ENCODE measurements around the gene NTRK3.

The NTRK3 gene

DNA sequence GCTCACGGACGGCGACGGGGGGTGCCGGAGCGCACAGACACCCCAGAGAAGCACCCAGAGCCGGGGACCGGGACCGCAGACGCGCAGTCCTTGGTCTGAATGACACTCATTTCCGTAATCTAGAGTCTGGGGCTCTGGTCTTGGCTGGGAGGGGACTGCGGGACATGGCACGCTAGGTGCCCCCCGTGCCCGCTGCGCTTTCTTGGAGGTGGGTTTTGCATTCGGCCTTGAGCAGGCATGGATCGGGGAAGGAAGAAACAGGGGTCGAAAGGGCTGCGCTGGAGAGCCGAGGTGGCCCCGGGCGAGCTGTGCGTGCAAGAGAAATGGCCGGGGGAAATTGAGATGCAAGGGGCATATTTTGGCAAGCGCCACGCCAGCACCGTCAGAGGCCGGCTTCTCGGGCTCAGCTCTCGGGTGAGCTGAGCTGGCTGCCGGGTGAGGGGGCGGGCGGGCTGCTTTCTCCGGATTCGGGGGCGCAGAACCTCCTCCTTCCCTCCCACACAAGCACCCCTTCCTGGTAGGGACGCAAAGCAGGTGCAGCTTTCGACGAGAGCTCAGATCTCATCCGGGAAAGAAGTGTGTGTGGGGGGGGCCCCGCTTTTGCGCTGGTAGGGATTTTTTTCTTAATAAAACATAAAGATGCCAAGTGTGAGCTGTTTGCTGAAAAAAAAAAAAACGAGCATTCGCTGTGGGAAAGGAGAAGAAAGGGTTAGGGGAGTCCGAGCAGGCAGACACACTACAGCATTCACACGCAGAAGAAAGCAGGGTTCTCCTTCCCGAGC is 963 bp upstream of the NTRK3 start:
- DNase-seq: peak in 1 of 2 experiments; percentile 48

DNA sequence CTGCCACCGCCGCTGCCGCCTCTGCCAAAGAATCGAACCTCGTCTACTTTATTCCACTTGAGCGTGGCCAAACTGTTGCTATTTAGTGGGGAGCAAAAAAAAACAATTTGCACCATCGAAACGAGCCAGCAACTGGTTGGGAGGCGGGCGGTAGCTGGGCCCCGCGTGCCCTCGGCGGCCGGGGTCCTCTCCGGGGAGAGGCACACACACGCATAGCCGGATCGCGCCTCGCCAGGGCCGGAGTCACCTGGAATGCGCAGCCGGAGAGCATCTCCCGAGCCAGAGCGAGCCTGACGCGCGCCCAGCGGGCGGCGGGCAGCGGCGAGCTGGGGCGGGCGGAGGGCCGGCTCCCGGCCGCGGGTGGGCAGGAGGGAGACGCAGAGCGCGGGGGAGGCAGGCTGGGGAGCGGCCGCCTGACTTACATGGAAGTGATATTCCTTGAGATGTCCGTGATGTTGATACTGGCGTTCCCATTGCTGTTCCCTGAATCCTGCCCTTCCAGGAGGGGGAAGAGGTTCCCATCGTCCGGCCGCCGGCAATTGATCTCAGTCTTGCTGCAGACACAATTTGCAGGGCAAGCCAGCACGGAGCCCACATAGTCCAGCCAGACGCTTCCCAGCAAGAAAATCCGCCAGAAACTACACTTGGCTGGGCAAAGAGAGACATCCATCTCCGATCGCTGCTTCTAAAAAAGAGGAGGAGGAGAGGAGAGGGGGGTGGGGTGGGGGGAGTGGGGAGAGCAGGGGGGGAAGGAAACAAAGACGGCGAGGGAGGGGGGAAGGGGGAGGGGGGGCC is 858 bp downstream of the NTRK3 start:
- no peak for DNase-seq

DNA sequence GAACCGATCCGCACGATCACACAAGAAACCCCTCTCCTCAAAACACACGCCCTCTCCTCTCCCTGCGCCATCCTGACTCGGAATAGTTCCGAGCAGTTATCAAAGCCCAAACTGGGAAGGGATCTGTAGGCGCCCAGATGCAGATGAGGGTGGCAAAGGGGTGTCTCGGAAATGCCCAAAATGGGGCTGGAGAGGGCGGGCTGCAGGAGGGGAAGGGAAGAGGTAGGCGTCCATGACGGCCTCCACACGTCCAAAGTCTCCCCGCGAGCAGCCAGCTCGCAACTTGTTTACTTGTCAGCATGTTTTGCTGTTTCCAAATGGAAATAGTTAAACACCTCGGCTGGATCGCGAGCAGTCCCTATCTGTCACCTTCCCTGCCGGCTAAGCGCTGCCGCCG is 1.5 kb downstream of the NTRK3 start:
- DNase-seq: no peak

DNA sequence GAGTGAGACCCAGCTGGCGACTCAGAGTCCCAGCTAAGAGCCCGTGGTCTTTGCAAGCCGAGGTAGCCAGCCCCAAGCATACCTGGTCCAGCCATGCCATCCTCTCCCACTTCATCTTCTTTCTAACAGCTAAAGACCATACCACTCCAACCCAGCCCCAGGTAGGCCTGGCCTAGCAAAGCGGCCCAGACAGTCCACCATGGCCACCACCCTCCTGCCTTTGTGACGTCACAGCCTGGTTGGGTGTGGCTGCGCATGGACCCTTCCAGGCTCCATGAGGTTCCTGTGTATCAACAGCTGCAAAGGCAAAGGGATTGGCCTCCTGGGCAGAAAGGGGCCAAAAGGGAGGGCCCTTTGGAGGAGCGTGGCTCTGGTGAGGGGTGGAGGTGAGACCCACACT is 4.1 kb downstream of the NTRK3 start:
- DNase-seq: no peak

DNA sequence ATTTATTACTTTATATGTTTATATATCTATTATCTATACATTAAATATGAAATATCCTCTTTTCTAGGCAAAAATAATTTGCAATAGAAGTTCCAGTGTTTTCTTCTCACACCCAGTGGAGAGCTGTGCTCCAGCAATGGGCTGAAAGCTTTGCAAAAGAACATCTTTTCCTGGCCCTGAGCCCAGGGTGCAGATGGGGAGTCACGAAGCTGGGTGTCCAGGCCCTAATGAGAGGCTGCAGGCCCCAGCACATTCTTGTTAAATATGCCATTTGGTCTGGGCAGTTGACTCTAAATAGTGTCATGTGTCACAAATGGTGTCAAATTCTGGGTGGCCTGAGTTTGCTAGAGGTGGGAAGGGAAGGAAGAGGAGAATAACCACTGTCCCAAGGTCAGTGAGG is 5.7 kb downstream of the NTRK3 start:
- DNase-seq: no peak

DNA sequence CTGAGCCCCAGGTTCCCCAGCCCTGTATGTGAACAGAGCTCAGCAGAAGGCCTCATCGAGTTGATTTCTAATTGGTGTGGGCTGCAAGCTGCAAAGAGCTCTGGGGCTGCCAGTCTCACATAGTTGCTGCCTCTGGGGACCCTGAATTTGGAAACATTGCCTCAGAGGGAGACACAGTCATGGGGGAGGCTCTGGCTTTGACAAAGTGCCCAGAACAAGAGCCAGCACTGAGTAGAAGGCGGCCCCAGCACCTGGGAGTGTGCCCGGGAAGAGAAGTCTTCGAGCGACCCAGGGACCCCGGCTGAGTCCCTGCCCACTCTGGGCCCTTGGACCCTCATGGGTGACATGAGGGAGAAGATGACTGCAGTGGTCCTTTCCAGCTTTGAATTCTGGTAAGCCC is 7.3 kb downstream of the NTRK3 start:
- no peak for DNase-seq

DNA sequence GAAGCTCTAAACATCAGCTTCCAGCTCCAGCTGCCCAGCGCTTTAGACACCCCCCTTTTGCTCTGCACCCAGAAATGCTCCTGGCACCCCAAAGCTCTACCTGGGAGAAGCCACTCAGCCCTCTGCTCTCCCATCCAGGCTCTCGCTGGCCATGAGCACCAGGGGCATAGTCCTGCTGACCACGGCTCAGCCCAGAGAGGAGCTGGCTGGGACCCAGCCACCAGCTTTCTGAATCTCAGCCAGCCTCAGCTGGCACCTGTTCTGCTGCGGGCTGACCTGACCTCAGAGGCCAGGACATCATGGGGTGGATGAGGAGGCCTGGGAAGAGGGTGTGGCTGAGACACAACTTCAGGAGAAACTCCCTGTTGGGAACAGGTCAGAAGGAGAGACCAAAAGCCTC is 8.6 kb downstream of the NTRK3 start:
- no peak for DNase-seq

DNA sequence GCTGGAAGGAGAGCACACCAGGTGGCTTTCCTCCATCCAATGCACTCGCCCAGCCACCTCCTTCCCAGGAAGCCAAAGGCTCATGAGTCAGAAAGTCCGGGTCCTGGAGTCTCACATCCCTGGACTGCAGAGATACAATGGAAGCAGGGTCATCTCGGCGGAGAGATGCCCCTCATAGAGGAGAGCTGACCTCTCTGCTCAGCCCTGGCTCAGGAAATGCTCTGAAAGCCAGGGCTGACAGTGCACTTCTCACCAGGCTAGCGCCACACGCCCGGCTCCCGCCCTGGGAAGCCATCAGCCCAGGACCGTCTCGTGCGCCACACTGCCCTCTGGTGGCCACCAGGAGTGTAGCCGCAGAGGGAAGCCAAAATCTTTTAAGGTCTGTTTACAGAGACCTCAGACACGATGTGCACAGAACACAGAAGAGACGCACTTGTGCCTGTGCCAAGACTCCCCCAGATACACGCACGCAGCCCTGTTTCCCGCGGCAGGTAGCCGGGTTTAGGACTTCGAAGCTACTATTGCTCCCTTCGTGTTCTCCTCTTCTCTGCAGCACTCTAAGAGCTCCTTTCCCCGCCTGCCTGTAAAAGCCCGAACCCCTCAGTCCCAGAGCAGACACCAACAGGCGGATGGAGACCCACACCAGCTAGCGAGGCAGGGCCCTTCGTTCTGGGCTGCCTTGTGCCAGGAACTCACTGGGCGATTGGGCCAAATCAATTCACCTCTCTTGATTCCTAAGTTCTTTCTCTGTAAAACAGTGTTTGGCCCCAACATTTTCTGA is 9.7 kb downstream of the NTRK3 start:
- peak; percentile 57 to 70 for DNase-seq

DNA sequence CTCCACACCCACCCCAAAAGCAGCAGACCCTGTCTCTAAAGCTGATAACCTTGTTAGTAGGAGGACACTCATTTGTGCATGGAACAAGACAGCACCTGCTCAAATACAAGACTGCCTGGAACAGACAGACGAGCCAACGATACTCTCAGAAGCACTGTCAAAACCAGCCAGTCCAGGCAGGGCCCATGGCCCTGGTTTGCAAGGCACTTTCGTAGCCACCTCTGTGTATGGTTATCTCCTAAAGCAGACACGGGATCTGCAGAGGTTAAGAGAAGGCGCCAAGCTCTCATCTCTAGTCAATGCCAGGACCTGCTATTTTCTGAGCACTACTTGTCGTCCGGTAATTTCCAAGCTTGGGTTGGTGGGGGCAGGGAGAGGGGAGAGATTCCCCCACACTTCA is 10.5 kb downstream of the NTRK3 start:
- DNase-seq: no peak

DNA sequence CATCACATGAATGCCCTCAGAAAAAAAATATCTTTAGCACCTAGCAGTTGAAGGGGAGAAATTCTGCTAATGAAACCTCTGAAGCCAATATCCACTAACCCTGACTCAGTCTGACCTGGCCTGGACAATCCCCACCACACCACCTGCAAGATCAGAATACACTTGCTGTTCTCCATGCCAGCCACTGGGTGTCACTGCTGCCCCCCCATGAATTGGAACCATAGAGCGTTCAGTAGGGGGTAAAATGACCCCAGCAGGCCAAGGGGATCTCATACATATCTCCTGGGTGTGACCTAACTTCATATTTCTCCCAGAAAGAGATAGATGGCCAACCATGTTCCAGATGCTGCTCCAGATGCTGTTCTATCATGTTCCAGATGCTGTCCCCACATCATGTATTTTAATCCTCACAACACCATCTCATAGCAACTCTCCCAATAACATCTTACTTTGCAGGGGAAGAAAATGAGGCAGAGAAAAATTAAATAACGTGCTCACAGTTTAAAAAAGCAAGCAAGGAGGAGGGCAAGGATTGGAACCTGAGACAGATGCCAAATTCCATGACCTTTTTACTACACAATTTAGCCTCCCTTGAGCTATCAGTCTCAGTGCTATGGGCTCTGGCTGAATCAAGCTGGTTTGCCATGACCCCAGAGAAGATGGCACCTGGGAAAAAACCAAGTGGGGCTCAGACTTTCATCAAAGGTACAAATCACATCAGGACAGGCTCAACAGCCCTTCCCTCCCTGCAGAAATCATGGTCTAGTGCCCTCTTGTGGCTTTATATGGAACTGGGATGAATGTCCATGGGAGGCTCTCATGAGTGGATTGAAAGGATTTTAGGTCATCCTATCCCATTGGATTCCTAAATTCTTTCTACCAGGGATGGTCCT is 12.4 kb downstream of the NTRK3 start:
- no peak for DNase-seq

DNA sequence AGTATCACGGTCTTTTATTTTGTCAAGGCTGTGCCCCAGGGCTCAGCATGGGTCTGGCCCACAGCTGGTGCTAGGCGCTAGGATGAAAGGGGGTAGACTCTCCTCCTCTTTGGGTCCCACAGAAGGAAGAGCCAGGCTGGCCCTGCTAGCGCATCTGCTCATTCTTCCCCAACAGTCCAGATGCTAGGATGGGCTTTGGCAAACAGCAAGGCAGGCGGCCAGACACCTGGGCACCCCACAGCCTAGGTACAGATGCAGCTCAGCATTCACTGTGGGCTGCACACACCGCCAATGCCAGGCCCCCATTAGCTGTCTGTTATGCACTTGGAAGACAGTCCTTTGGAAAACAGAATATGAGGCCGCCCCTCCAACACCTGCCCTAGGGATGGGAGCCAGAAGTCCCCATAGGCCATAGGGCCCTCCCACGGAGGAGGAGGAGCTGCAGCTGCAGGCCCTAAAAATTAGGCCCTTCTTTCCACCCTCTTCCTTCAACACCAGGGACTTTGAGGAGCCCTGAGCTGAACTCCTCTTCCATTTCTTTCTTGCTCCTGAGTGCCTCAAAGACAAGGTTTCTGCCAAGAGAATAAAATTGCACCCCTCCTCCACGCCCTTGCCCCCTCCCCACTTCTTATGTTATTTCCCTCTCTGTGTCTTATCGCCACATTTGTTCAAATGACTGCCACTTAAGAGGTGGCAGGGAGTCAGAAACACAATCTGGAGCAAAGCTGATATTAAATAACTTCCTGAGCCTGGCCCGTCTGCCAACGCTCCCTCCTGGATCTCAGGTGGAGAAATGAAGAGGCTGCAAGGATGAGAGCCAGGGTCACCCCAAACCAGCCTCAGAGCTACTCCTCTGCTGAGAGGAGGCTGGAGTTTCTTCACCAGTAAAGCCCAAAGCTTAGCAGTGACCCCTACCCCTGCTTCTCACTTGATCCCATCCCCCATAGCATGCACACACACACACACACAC is 13.7 kb downstream of the NTRK3 start:
- no peak for DNase-seq

DNA sequence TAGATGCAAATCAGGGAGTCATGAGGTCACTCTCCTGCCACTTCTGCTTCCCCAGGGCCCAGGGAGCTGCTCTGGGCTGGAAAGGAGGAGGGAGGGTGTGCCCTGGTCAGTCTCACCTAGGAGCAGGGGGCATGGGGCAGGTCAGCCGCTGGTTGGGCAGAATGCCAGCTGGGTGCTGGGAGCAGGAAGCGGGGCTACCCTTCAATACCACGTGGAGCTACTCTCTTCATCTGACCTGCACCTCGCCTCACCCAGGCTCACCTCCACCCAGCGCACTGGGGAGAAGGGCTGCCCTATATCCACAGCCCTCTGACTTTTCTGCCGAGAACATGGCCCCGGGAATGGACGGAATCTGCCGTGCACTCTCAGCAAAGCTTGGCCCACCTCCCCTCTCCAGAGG is 15.1 kb downstream of the NTRK3 start:
- no peak for DNase-seq

DNA sequence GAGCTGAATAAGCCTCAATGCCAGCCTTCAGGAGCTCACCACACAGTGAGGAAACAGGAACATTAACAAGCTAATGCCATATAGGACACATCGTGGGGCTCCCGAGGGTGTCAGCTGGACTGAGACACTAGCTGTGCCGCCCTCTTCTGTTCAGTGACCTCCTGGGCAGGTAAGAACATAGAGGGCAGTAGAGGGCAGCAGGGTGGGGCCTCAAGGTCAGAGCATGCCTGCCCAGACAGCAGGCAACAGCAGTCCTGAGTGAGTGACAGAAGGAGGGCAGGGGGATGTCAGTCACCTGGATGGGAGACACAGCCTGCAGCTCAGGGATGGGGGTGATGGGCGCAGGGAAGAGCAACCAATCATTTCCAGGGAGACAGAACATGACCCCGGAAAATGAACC is 15.5 kb downstream of the NTRK3 start:
- no peak for DNase-seq

DNA sequence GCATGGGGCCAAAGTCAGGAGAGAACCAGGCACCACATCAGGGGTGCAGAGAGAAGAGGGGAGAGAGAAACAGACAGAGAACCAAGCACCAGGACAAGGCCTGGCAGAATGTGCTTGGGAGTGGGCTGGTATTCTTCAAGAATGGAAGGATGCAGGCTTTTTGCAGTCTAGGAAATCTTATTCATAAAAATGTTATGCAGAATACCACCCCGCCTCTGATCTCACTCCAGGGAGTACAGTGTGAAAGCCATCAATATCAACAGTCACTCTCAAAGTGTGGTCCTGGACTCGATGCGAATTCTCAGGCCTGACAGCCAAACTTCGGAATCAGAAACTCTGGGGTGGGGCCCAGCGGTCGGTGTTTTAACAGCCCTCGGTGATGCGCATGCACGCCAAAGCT is 16.9 kb downstream of the NTRK3 start:
- no peak for DNase-seq

DNA sequence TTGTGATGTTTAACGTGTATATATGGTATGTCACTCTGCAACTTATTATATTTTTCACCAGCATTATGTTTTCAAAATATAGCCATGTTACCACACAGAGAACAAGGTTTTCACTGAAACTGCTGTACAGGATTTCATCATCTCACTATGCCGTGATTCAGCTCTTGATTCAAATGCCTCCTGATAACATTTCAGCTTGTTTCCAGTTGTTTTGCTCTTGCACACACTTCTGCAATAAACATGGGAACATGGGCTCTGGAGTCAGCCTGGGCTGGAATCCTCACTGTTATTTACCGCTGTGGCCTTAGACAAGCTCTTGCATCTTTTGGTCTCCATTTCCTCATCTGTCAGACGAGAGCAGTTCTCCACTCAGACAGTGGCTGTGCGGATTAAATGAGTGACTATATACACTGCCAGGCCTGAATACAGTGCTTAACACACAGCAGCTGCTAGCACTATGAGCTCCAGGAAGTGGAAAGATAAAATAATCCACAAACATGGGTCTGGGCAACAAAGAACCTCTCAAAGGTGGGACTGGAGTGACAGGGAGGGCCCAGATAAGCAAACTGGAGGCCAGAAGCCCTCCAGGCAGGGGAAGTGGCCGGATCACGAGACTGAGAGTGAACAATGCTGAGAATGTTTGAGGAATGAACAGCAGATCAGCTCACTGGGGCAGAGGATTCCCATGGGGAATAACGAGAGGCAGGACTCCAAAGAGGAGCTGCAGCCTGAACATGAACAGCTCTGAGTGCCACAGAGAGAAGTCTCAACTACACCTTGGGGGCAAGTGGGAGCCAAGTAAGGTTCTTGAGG is 17.7 kb downstream of the NTRK3 start:
- no peak for DNase-seq

DNA sequence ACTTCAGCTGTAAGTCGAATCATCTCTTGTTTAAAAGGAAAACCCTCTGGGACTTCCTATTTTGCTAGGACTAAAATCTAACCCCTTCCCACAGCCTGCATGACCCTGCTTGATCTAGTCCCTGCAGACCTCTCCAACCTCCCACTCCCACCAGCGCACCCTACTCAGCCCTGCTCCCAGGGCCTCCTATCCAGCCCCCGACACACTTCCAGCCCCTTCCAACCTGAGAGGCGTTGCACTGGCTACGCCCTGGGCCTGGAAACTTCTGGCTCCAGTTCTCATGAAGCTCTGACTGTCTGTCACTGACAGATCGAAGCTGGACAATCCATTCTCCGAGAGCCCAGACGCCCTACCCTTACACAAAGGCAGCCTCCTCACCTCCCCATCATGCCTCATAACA is 21.8 kb downstream of the NTRK3 start:
- DNase-seq: no peak

DNA sequence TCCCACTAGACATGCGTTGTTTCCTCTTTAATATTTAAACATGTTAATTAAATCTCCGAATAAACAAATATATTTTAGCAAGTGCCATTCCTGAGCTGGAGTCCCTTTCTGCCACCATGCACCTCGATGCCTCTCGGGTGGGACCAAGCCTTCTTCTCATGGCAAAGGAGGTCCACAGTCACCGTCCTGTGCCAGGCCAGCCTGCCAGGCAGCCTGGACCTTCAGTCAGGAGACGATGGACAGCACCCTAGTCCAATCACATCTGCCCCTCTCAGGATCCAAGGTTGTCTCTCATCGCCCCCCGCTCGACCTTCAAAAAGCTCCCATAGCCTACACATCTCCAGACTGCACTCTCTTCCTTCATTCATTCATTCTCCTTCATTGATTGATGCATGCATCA is 22.6 kb downstream of the NTRK3 start:
- DNase-seq: no peak

DNA sequence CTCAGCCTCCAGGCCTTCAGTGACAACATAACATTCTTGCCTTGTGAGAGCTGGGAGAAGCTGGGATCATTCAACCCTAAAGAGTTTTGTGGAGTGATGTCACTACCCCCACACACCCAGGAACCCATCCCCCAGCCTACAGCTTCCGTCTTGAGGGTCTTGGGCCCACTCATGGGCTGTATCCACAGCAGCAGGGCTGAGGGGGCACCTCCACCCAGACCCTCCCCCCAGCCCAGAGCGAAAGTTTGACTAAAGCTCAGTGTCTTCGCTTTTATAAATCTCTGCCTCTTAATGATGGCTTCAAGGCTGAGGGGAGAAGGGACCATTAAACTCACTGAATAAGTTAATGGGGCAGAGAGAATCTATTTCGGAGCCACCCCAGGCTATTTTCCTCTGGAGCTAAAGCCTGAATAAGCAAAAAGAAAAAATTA is 23.8 kb downstream of the NTRK3 start:
- DNase-seq: no peak

DNA sequence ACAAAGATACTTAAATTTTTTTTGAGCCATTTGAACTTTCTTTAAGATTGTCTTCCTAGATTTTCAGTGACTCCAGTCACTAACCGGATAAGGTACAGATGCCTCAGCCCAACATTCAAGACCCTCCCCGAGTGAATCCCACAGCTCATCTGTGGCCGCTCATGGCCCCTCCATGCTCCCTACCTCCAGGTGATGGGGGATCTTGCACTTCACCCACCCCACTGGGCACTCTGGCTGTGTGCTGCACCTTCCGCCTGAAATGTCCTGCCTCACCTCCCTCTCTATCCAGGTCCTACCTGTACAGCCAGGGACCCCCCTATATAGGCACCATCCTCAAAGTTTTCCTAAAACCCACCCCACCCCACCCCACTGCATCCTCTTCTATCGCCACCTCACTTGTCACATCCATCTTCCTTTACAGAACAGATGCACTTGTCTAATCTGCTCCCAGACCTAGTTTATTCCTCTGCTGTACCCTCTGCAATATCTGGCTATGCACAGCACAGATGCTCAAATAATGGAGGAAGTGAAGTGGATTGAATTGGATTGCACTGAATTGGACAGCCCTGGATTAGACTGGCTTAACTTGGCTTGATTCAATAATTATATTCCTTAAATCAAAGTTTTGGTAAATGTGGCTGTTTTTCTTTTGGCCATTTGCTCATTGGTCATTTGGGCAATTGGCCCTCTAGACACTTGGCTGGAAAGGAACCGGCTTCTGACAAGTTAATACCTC is 24.5 kb downstream of the NTRK3 start:
- no peak for DNase-seq

DNA sequence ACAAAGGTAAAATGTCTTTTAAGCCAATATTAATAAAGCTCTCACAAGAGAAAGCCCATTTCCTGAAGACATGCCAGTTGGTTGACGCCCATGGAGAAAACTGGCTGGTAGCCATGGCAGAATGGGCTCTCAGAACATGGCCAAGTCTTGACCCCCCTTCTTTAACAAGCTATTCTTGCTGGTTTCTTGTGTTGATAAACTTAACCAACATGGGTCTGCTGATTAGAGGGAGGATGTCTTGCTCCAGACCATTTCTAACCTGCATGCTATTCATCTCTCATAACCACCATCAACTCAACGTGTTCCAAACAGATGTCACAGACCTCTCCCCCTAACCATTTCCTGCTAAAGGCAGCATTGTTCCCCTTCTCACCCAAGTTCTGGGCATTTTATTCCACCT is 25.7 kb downstream of the NTRK3 start:
- DNase-seq: no peak

Data from stimulated activated CD4-positive, alpha-beta T cell treated with anti-CD3 and anti-CD28 coated beads, Interleukin-4, amount 100 ng/mL, for 4 hours (primary cell).